ENCODE measurements around the gene FGF18. TPM values are rescaled to one million over a fixed set of nuclear protein-coding genes. Genes with fewer than 3 reads are reported as not detected.
"Not testable (repeated sequence)": the region's sequence is repeated elsewhere in the genome, so short reads cannot be mapped to it uniquely, and the experiment has no call there.

FGF18 gene
- polyA plus RNA-seq, 3 donors, result not detected

DNA sequence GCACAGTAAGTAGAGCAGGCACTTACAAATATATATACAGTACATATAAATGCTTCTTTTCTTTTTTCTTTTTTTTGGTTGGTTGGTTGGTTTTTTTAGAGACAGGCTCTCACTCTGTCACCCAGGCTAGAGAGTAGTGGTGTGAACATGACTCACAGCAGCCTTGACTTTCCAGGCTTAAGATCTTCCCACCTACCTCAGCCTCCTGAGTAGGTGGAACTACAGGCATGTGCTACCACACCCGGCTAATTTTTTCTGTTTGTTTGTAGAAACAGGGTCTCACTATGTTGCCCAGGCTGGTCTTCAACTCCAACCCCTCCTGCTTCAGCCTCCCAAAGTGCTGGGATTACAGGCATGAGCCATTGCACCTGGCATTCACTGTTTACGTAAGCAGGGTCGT, 34.4 kb upstream of the FGF18 start:
- not testable (repeated sequence) for H3K36me3 ChIP-seq (replicated peaks in 1 of 2; ENCODE audit: control insufficient read depth in 1 of 2, insufficient read depth in 2 of 2, low read length in 2 of 2); H3K9ac ChIP-seq (ENCODE audit: insufficient read depth, low read length, poor library complexity, severe bottlenecking); H3K36me3 Mint-ChIP-seq; H3K4me3 Mint-ChIP-seq; H3K27me3 ChIP-seq (ENCODE audit: control insufficient read depth in 2 of 2, insufficient read depth in 2 of 2, low read length in 2 of 2); H3K4me3 ChIP-seq (replicated peaks in 1 of 3; ENCODE audit: low read depth in 2 of 3, low read length in 3 of 3); H3K4me2 ChIP-seq (replicated peaks; ENCODE audit: extremely low read depth, low read length, poor library complexity, severe bottlenecking); H3K9me3 ChIP-seq (replicated peaks in 1 of 2; ENCODE audit: control insufficient read depth in 1 of 2, insufficient read depth in 1 of 2, low read length in 2 of 2); H3K27ac ChIP-seq (ENCODE audit: low read depth in 1 of 2, low read length in 2 of 2); DNase-seq; H2AFZ ChIP-seq (ENCODE audit: insufficient read depth, low read depth, low read length, poor library complexity, severe bottlenecking); H3K9me3 Mint-ChIP-seq
- no CpG with 5 or more reads among the region's 3 CpGs for WGBS (ENCODE audit: insufficient coverage)
- peaks cover 23% of the 10 kb centered on the region for H4K20me1 ChIP-seq (ENCODE audit: insufficient read depth, low read length)
- Mint-ChIP-seq H3K4me1 (peaks cover 32% of the 10 kb centered on the region), H3K27ac (peak overlapping the region in 1 of 7 donors; percentile 30), H3K27me3 (ENCODE audit: low read depth in 3 of 3) (peaks cover 2 to 12% (median 9%) of the 10 kb centered on the region in 3 donors)
- intact Hi-C loops (cut with micrococcal nuclease), result loop anchor here in 1 of 2 donors (5.0 kb wide), 1 partner anchor 622 kb away; the partner anchor contains the start of gene FBXW11
- peaks cover 31% of the 10 kb centered on the region for H3K79me2 ChIP-seq (ENCODE audit: insufficient read depth, low read length)
- peaks cover 23 to 34% of the 10 kb centered on the region in 2 donors for H3K4me1 ChIP-seq (ENCODE audit: control insufficient read depth in 1 of 2, insufficient read depth in 2 of 2, low read length in 2 of 2)

DNA sequence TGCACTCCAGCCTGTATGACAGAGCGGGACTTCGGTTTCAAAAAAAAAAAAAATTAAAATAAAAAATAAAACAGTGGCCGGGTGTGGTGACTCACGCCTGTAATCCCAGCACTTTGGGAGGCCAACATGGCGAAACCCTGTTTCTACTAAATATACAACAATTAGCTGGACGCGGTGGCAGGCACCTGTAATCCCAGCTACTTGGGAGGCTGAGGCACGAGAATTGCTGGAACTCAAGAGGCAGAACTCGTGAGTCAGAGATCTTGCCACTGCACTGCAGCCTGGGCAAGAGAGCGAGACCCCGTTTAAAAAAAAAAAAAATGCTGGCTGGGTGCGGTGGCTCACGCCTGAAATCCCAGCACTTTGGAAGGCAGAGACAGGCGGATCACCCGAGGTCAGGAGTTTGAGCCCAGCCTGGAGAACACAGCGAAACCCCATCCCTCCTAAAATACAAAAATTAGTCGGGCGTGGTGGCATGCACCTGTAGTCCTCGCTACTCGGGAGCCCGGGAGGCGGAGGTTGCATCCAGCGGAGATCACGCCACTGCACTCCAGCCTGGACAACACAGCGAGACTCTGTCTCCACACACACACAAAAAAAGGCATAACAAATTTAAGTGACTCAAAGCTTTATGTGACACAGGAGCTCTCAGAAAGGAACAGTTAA, 33.3 kb upstream of the FGF18 start:
- DNase-seq, result no peak
- H3K79me2 ChIP-seq (ENCODE audit: insufficient read depth, low read length), result peaks cover 42% of the 10 kb centered on the region
- peaks cover 0 to 6% (median 0%) of the 10 kb centered on the region in 7 donors for H3K9me3 Mint-ChIP-seq
- H3K27me3 ChIP-seq (ENCODE audit: control insufficient read depth in 2 of 2, insufficient read depth in 2 of 2, low read length in 2 of 2), result no peaks in the 10 kb centered on the region
- H3K27ac Mint-ChIP-seq, result no peak overlapping the region
- intact Hi-C loops (cut with micrococcal nuclease), result loop anchor here in 1 of 2 donors (5.0 kb wide), 1 partner anchor 621 kb away; the partner anchor contains the start of gene FBXW11
- no peak overlapping the region for H3K4me3 ChIP-seq (replicated peaks in 1 of 3; ENCODE audit: low read depth in 2 of 3, low read length in 3 of 3)
- no peaks in the 10 kb centered on the region for H3K9me3 ChIP-seq (replicated peaks in 1 of 2; ENCODE audit: control insufficient read depth in 1 of 2, insufficient read depth in 1 of 2, low read length in 2 of 2)
- peaks cover 38% of the 10 kb centered on the region for H3K4me1 Mint-ChIP-seq
- H3K4me1 ChIP-seq (ENCODE audit: control insufficient read depth in 1 of 2, insufficient read depth in 2 of 2, low read length in 2 of 2), result peaks cover 23 to 37% of the 10 kb centered on the region in 2 donors
- no peak overlapping the region for H3K4me3 Mint-ChIP-seq
- no peak overlapping the region for H3K27ac ChIP-seq (ENCODE audit: low read depth in 1 of 2, low read length in 2 of 2)
- peaks cover 3 to 5% of the 10 kb centered on the region in 2 donors for H3K36me3 ChIP-seq (replicated peaks in 1 of 2; ENCODE audit: control insufficient read depth in 1 of 2, insufficient read depth in 2 of 2, low read length in 2 of 2)
- no peak overlapping the region for H3K4me2 ChIP-seq (replicated peaks; ENCODE audit: extremely low read depth, low read length, poor library complexity, severe bottlenecking)
- TF ChIP-seq, protein P1, sequence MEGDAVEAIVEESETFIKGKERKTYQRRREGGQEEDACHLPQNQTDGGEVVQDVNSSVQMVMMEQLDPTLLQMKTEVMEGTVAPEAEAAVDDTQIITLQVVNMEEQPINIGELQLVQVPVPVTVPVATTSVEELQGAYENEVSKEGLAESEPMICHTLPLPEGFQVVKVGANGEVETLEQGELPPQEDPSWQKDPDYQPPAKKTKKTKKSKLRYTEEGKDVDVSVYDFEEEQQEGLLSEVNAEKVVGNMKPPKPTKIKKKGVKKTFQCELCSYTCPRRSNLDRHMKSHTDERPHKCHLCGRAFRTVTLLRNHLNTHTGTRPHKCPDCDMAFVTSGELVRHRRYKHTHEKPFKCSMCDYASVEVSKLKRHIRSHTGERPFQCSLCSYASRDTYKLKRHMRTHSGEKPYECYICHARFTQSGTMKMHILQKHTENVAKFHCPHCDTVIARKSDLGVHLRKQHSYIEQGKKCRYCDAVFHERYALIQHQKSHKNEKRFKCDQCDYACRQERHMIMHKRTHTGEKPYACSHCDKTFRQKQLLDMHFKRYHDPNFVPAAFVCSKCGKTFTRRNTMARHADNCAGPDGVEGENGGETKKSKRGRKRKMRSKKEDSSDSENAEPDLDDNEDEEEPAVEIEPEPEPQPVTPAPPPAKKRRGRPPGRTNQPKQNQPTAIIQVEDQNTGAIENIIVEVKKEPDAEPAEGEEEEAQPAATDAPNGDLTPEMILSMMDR (IDR thresholded peaks at IDR 0.05), result no peak
- peaks cover 2 to 11% (median 8%) of the 10 kb centered on the region in 3 donors for H3K27me3 Mint-ChIP-seq (ENCODE audit: low read depth in 3 of 3)
- H4K20me1 ChIP-seq (ENCODE audit: insufficient read depth, low read length), result peaks cover 34% of the 10 kb centered on the region
- peaks cover 2 to 6% of the 10 kb centered on the region in 2 donors for H3K36me3 Mint-ChIP-seq
- WGBS (ENCODE audit: insufficient coverage), result 97% methylated on average over 22 of the region's 25 CpGs
- H3K9ac ChIP-seq (ENCODE audit: insufficient read depth, low read length, poor library complexity, severe bottlenecking), result no peak overlapping the region
- no peak overlapping the region for H2AFZ ChIP-seq (ENCODE audit: insufficient read depth, low read depth, low read length, poor library complexity, severe bottlenecking)
